Measurements from ENCODE around the gene TFAP2E.

DNA sequence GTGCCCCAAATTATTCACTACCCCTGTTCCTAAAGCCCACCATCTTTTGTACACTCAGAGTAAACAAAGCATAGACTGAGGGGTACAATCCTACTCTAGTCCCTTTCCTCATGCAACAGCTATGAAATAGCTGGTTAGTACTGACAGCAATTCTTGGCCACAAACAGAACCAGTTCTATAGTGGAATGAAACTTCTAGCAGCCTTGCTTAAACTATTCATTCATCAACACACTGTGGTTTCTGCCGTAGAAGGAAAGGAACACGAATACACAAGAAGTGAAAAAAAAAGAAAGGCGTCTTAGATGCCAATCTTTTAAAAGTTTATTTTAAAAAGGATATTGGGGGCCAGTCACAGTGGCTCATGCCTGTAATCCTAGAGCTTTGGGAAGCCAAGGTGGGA, 58.3 kb downstream of the TFAP2E start:
- TF ChIP-seq, protein P1, sequence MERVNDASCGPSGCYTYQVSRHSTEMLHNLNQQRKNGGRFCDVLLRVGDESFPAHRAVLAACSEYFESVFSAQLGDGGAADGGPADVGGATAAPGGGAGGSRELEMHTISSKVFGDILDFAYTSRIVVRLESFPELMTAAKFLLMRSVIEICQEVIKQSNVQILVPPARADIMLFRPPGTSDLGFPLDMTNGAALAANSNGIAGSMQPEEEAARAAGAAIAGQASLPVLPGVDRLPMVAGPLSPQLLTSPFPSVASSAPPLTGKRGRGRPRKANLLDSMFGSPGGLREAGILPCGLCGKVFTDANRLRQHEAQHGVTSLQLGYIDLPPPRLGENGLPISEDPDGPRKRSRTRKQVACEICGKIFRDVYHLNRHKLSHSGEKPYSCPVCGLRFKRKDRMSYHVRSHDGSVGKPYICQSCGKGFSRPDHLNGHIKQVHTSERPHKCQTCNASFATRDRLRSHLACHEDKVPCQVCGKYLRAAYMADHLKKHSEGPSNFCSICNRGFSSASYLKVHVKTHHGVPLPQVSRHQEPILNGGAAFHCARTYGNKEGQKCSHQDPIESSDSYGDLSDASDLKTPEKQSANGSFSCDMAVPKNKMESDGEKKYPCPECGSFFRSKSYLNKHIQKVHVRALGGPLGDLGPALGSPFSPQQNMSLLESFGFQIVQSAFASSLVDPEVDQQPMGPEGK (CRISPR knock-in tag; IDR thresholded peaks at IDR 0.05; ENCODE audit: borderline replicate concordance) = no peak
- TF ChIP-seq, protein P2, sequence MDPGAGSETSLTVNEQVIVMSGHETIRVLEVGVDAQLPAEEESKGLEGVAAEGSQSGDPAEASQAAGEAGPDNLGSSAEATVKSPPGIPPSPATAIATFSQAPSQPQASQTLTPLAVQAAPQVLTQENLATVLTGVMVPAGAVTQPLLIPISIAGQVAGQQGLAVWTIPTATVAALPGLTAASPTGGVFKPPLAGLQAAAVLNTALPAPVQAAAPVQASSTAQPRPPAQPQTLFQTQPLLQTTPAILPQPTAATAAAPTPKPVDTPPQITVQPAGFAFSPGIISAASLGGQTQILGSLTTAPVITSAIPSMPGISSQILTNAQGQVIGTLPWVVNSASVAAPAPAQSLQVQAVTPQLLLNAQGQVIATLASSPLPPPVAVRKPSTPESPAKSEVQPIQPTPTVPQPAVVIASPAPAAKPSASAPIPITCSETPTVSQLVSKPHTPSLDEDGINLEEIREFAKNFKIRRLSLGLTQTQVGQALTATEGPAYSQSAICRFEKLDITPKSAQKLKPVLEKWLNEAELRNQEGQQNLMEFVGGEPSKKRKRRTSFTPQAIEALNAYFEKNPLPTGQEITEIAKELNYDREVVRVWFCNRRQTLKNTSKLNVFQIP (CRISPR knock-in tag; IDR thresholded peaks at IDR 0.05; ENCODE audit: borderline replicate concordance, low read depth) = no peak
- TF ChIP-seq ZFP3 (CRISPR knock-in tag; IDR thresholded peaks at IDR 0.05) = no peak
- no peak for TF ChIP-seq ISL1 (CRISPR knock-in tag; IDR thresholded peaks at IDR 0.05)
- TF ChIP-seq, protein P3, sequence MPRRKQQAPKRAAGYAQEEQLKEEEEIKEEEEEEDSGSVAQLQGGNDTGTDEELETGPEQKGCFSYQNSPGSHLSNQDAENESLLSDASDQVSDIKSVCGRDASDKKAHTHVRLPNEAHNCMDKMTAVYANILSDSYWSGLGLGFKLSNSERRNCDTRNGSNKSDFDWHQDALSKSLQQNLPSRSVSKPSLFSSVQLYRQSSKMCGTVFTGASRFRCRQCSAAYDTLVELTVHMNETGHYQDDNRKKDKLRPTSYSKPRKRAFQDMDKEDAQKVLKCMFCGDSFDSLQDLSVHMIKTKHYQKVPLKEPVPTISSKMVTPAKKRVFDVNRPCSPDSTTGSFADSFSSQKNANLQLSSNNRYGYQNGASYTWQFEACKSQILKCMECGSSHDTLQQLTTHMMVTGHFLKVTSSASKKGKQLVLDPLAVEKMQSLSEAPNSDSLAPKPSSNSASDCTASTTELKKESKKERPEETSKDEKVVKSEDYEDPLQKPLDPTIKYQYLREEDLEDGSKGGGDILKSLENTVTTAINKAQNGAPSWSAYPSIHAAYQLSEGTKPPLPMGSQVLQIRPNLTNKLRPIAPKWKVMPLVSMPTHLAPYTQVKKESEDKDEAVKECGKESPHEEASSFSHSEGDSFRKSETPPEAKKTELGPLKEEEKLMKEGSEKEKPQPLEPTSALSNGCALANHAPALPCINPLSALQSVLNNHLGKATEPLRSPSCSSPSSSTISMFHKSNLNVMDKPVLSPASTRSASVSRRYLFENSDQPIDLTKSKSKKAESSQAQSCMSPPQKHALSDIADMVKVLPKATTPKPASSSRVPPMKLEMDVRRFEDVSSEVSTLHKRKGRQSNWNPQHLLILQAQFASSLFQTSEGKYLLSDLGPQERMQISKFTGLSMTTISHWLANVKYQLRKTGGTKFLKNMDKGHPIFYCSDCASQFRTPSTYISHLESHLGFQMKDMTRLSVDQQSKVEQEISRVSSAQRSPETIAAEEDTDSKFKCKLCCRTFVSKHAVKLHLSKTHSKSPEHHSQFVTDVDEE (CRISPR knock-in tag; IDR thresholded peaks at IDR 0.05) = no peak
- TF ChIP-seq, protein P4, sequence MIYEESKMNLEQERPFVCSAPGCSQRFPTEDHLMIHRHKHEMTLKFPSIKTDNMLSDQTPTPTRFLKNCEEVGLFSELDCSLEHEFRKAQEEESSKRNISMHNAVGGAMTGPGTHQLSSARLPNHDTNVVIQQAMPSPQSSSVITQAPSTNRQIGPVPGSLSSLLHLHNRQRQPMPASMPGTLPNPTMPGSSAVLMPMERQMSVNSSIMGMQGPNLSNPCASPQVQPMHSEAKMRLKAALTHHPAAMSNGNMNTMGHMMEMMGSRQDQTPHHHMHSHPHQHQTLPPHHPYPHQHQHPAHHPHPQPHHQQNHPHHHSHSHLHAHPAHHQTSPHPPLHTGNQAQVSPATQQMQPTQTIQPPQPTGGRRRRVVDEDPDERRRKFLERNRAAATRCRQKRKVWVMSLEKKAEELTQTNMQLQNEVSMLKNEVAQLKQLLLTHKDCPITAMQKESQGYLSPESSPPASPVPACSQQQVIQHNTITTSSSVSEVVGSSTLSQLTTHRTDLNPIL (CRISPR knock-in tag; IDR thresholded peaks at IDR 0.05; ENCODE audit: low read depth) = no peak
- TF ChIP-seq OSR1 (CRISPR knock-in tag; IDR thresholded peaks at IDR 0.05) = no peak
- TF ChIP-seq GLIS3 (CRISPR knock-in tag; IDR thresholded peaks at IDR 0.05) = no peak
- no peak for TF ChIP-seq RARB (CRISPR knock-in tag; IDR thresholded peaks at IDR 0.05)
- TF ChIP-seq ZNF70 (CRISPR knock-in tag; IDR thresholded peaks at IDR 0.05) = no peak
- TF ChIP-seq, protein P5, sequence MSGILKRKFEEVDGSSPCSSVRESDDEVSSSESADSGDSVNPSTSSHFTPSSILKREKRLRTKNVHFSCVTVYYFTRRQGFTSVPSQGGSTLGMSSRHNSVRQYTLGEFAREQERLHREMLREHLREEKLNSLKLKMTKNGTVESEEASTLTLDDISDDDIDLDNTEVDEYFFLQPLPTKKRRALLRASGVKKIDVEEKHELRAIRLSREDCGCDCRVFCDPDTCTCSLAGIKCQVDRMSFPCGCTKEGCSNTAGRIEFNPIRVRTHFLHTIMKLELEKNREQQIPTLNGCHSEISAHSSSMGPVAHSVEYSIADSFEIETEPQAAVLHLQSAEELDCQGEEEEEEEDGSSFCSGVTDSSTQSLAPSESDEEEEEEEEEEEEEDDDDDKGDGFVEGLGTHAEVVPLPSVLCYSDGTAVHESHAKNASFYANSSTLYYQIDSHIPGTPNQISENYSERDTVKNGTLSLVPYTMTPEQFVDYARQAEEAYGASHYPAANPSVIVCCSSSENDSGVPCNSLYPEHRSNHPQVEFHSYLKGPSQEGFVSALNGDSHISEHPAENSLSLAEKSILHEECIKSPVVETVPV (CRISPR knock-in tag; IDR thresholded peaks at IDR 0.05) = no peak
- TF ChIP-seq CSDC2 (CRISPR knock-in tag; IDR thresholded peaks at IDR 0.05) = no peak
- TF ChIP-seq ZFP30 (CRISPR knock-in tag; IDR thresholded peaks at IDR 0.05) = no peak
- no peak for TF ChIP-seq ARNTL (CRISPR knock-in tag; IDR thresholded peaks at IDR 0.05; ENCODE audit: borderline replicate concordance, low read depth)

Data from SK-N-SH treated with all-trans-retinoic acid at 6 μM for 48 hours (cell line).